HG03439 (cell line): ENCODE results near the gene ZNF595.
"Not testable (repeated sequence)": the region's sequence is repeated elsewhere in the genome, so short reads cannot be mapped to it uniquely, and the experiment has no call there.

ENCODE experiments used
- ATAC-seq: cut with Tn5 transposase; IDR thresholded peaks from one replicate; pipeline ENCODE4 v1.9.1; 2021; ENCODE audit warnings: mild to moderate bottlenecking, moderate library complexity; ENCODE audit not compliant: unreplicated experiment

Gene ZNF595

DNA sequence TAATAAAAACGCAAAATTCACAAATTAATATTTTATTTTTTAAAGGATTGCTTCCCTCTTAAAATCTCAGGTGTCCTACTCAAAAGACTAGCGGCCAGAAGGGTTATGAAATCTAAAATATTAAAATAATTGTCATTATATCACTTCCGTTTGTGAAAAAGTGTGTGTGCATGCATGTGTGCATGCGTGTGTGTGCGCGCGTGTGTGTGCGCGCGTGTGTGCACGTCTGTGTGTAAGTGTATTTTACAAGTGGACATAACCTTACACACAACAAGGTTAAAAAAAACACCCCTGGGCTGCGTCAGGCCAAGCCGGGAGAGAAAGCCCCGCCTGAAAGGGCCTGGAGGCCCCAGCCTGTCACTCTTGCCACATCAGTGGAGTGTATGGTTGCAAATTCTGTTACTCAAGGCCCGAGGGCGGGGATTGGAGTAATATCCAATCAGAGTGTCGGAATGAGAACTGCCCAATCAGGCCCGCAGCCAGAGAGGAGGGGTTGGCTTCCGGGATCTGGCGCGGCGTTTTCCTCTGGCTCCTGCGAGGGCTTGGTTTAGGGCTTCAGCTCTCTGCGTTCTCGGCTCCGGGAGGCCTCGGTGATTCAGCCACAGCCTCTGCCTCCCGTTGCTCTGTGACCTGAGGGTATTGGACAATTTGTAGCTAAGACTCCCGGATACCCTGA, at the start of gene ZNF595:
Gene ZNF595 (plus strand): TSS at position 518 of the 676 bp plus-strand sequence. CDS start 168 bp downstream, outside the sequence.
- ATAC-seq: peak; percentile 54

DNA sequence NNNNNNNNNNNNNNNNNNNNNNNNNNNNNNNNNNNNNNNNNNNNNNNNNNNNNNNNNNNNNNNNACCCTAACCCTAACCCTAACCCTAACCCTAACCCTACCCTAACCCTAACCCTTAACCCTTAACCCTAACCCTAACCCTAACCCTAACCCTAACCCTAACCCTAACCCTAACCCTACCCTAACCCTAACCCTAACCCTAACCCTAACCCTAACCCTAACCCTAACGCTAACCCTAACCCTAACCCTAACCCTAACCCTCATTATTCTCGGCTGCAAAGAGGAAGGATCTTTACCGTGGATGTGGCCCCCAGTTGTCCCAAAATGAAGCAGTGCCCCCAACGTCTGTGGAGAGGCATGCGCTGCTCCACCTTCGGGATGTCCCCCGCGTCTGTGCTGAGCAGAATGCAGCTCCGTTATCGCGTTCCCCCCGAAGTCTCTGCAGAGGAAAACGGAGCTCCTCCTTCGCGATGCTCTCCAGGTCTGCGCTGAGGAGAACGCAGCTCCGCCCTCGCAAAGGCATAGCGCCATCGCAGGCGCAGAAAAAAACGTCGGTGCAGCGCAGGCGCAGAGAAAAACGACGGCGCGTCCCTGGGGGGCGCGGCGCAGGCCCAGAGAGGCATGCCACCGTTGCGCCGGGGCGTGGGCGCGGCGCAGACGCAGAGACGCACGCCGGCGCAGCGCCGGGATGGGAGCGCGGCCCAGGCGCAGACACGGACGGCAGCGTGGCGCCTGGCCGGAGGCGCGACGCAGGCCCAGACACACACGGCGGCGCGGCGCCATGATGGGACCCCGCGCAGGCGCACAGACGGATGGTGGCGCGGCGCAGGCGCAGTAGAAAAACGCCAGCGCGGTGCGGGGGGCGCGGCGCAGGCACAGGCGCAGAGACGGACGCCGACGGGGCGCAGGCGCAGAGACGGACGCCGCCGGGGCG, 42.9 kb upstream of the ZNF595 start:
- not testable (repeated sequence) for ATAC-seq

DNA sequence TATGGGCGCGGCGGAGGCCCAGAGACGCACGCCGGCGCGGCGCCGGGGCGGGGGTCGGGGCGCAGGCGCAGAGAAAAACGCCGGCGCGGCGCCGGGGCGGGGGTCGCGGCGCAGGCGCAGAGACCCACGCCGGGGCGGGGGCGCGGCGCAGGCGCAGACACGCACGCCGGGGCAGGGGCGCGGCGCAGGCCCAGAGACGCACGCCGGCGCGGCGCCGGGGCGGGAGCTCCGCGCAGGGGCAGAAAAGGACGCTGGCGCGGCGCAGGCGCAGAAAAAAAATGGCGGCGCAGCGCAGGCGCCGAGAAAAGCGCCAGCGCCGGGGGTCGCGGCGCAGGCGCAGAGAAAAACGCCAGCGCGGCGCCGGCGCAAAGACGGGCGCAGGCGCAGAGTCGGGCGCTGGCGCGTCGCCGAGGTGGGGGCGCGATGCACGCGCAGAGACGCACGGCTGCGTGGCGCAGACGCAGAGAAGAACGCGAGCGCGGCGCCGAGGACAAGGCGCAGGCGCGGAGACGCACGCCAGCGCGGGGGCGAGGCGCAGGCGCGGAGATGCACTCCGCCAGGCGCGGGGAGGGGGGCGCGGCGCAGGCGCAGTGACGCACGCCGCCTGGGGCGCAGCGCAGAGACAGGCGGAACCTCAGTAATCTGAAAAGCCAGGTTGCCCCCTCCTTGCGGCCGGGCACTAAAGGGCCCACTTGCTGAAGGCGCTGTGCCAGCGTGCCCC, 41.9 kb upstream of the ZNF595 start:
- not testable (repeated sequence) for ATAC-seq

DNA sequence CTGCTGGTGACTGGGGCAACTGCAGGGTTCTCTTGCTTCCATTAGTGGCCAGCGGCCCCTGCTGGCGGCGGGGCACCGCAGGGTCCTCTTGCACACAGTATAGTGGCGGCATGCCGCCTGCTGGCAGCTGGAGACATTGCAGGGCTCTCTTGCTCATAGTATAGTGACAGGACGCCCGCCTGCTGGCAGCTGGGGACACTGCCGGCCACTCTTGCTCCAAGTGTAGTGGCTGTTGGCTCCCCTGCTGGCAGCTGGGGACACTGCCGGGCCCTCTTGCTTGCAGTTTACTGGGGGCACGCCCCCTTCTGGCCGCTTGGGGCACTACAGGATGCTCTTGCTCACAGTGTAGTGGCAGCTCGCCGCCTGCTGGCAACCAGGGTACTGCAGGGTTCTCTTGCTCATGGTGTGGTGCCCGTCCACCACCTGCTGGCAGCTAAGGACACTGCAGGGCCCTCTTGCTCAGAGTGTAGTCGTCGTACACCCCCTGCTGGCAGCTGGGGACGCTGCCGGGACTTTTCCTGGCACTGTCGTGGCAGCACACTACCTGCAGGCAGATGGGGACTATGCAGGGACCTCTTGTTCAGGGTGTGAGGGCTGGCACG, 41.2 kb upstream of the ZNF595 start:
- not testable (repeated sequence) for ATAC-seq

DNA sequence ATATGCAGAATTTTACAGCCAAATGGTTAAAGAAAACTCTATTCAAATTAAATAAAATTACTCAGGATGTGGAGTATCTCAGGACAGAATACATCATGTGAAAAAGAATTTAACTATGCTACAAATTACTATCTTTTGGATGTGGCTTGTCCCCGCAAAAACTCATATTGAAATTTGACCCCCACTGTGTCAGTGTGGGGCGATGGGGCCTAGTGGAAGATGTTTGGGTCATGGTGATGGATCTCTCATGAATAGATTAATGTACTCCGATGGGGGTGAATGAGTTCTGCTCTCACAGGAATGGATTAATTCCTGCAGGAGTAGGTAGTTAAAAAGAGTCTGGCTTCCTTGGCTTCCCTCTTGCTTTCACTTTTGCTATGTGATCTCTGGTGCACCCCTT, 35.0 kb upstream of the ZNF595 start:
- ATAC-seq: not testable (repeated sequence)

DNA sequence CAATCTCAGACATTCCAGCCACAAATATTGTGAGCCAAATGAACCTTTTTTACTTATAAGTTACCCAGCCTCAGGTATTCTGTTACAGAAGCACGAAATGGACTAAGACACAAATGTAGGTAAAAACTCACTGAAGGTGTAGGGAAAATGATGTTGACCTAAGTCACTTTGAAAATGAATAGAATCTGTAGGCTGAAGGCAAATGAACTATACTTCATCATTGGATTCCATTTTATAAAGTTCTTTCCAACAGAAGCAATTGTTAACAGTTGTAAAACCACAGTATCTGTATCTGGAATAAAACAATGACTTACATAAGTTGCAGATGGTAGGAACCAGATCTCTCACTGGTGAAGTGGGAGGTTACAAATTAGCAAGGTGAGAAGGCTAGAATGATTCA, 34.5 kb upstream of the ZNF595 start:
- not testable (repeated sequence) for ATAC-seq

DNA sequence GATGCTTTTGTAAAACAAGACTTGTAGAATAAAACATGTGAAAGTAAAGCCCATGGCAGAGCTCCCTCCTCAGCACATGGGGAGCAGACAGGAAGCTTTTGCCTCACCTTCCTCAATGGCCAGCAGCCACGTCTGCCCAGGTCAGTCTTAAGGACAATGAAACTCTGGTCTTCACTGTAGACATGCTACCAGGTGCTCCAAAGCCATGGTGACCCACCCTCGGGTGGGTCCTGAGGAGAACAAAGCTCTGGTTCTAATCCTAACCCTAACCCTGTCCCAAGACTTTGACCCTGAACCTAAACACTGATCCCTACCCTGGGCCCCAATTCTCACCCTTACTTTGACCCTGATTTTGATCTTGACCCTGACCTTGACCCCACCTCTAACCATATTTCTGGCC, 30.2 kb upstream of the ZNF595 start:
- not testable (repeated sequence) for ATAC-seq

DNA sequence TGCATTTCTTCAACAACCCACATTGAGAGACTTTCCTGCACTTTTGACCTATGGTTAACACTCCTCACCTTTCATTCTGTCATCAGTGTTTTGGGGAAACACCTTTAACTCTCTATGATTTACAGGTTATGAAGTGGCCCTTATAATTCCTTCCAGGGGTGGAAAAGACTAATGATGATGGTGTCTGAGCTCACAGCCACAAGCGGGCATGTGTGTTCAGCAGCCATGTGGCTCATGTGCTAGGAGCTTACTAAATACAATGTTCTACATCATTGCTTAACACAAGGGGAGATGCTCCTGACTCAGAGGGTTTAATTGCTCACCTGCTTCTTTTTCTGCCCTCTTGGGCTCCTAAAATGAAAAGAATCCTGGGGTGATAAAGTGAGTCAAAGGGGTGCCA, 28.8 kb upstream of the ZNF595 start:
- ATAC-seq: not testable (repeated sequence)

DNA sequence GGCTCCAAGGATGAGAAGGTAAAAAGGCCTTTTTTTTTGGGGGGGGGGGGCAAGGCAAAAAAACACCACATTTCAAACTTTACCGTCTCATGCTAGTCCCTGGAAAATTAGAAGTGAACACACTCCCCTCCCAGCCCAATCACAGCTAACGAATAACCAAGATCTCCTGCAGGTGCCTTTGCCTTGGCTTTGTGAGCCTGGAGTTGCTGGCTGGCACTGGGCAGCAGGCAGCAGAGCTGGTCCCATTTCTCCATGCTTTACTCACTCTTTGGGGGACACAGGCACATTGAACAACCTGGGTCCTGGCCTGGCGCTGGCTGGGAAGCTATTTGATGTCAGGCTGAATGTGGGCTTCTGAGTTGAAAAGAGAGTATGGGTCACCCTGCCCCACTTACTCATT, 25.6 kb upstream of the ZNF595 start:
- ATAC-seq: not testable (repeated sequence)

DNA sequence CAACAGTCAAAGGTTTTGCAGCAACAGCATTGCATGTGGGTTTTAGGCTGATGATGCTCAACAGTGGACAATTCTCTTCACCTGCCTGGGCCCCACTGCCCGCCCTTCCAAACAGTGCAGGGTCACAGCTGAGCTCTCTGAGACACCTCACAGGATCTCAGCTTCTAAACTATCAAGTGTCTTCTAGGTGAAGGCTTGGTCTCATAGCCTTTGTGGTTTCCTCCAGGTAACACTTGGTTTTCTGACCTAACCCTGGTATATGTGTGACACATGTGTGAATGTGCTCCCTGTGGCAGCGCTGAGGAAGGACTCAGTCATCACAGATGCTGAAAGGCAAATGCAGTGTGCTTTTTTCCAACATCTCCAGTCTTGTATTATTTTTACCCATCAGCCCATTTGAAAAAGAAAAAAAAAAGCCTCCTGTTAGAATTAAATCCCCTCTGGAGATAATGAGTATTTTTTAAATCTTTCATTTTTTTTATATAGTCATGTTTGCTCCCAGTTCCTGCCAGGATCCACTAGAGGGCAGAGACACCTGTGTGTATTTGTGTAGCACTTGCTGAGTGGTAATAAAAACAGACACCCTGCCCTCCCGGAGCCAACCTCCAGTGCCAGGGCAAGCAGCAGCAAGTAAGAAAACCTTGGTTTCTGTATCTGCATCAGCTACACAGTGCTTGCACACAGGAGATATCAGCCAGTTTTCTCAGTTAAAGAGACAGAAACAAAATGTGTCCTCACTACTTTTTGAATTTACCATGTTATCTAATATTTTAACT, 24.2 kb upstream of the ZNF595 start:
- ATAC-seq: not testable (repeated sequence)

DNA sequence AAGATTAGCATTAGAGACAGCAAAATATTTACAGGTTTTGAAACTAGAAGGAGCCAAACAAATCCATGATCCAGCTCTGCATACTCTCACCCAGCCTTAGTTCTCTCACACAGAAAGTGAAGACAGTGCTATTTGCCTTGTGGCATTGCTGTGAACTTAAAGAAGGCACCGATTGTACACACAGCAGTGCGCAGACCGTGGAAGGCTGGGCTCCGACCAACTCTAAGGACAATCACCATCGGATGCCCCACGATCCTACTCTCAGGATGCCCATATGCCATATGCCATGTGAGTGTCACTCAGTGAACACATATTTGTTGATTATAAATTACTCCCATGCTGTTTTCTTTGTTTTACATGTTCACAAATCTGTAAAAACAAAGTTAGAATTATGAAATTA, 19.8 kb upstream of the ZNF595 start:
- ATAC-seq: not testable (repeated sequence)

DNA sequence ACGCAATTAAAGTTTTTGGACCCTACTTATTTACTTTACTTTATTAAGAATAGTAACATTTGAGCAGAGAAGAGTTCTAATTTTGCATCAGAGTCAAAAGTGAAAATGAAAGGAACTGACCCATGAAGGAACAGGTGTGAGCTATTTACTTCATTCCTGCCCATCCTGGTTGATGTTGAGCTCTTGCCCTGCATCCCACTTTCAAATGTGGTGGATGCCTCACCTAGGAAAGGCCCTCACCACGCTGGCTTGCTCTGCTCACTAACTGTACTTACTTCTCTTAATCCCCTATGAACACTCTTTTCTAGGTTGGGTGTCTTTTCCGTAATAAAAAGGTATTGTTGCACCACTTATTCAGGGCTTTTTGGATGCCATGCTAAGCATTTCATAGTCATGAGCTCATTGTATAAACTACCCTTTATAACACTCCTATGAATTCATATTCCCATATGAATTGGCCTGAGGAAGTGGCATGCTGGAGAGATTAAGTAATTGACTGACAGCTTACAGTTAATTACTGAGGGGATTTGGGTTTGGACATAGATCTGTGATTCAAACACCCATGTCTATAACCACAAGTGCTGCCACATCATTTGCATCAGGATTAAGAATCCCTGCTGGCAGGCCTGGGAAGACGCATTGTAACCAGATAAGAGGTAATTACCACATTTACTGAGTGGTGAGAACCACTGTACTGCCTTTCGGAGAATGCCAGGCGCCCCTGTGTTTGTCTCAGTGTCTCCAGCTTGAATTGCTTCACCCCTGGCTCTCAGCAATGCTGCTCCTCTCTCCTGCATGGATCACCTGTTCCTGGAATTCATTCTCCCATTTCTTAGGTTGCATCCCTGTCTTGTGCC, 16.3 kb upstream of the ZNF595 start:
- ATAC-seq: not testable (repeated sequence)

DNA sequence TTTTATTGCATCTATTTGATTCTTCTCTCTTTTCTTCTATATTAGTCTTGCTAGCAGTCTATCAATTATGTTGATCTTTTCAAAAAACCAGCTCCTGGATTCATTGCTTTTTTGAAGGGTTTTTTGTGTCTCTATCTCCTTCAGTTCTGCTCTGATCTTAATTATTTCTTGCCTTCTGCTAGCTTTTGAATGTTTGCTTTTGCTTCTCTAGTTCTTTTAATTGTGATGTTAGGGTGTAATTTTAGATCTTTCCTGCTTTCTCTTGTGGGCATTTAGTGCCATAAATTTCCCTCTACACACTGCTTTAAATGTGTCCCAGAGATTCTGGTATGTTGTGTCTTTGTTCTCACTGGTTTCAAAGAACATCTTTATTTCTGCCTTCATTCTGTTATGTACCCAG, 14.9 kb upstream of the ZNF595 start:
- ATAC-seq: not testable (repeated sequence)

DNA sequence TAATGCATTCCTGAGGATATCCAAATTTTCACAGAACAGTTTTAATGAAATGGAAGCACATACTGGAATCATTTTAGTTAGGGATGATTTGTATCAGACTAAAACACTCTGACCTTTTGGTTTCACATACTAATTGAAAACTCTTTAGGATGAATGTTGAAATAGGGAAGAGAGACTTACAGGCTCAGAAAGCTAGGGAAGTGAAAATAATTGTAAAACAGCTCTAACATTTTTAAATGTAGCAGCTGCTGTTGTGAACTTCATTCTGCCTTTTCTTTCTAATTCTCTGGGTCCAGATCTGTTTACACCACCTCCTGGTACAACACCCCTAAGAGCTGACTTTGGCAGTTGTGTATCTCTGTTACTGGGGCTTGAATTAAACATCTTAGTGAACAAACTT, 9.7 kb upstream of the ZNF595 start:
- ATAC-seq: not testable (repeated sequence)

DNA sequence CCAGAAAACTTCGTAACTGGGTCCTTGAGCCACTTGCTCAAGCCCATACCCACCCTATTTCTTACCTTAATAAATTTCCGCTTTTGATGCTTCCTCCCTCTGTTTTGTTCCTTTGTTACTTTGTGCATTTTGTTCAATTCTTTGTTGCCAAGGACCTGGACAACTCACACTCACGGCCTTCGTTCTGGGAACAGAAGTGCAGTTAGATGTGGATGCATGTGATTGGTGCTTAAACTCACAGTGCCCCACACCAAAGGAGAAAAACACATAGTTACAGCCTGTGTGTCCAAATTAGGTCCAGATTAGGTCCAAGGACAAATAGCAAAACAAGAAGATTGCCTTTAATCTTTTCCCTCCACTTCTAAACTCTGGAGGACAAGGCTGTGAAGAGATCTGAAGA, 1.9 kb upstream of the ZNF595 start:
- ATAC-seq: not testable (repeated sequence)

DNA sequence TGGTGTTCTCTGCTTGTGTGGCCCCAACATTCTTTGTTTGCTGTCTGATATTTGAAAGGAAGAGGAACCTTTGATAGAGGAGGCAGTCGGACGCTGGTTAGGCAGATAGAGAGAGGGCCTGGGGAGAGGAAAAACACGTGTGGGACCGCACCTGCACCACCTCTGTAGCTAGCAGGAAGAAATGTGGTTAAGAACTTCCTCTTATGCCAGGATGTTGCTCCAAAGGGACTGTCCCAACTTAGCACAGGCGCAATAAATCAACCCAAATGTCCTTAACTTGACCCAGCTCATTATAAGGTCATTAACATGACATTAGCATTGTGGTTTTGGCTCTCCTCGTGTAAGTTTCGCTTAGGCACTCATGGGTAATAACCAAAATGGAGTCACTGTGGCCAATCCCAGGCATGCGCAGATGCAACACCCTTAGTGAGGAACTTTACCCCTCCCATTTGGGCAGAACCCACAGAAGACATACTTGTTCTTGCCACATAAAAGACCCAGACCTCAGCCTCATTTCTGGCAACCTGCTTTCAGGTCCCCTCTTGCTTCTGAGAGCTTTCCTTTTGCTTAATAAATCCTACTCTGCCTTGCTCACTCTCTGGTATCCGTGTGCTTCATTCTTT, 1.4 kb upstream of the ZNF595 start:
- ATAC-seq: not testable (repeated sequence)

DNA sequence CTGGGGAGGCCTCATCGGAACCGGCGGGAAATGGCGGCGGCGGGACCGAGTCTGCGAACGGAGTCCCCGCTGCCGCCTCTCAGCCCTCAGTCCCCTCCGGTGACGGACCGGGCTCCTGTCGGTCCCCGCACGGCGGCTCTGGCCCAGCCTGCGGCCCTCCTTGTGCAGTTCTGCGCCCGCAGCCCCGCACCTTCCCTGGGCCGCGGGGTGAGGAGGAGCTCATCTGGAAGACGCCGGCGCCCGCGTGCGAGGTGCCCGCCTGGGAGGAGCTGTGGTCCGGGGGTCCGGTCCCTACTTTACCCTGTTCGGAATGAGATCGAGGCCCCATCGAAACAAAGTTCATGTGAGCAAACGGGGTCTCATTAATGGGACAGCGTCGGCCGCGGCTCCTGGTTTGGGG, 400 bp downstream of the ZNF595 start:
- peak; percentile 17 for ATAC-seq

DNA sequence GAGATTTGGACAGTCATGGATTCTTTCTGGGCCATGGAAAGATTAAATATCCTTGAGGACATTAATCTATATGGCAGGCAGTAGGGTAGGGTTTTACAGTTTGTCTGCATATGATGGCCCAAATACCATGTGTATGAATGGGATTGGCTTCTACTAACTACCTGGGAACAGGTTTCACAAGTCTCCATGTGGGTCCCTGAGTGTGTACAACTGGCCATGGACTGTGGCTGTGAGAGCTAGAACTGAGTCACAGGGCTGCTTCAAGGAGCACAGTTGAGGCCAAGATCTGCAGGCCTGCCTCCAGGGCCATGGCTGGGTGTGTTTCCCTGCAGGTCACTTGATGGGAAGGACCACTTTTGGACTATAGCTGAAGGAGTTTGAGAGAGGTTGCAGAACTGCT, 11.6 kb downstream of the ZNF595 start:
- not testable (repeated sequence) for ATAC-seq

DNA sequence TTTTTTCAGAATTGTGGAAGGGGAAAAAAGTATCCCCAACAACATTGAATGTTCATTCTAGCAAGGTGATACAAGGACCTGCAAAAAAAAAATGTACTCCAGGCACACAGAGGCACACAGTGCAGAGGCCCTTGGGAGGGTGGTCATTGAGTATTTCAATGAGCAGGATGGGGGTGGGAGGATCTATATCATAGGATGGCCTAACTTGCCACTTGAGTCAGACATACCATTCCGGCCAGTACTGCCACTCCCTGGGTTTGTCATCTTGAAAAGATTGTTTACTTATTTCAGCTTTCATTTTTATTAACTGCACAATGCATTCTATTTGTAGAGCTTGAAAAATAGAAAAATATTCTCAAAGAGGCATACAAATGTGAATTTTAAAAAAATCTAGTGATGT, 18.7 kb downstream of the ZNF595 start:
- no peak for ATAC-seq
